Left colon (tissue), 2 donors: ENCODE results near the gene NUP210. TPM values are rescaled to one million over a fixed set of nuclear protein-coding genes. Genes with fewer than 3 reads are reported as not detected.
A peak's percentile ranks its signal among the peaks of the same experiment; 100 is the strongest.

Experiments
- ATAC-seq: fragments of 200-7000 bp; cut with Tn5 transposase; one replicate; pipeline ENCODE4 v1.9.1; 2020; ENCODE audit warnings: mild to moderate bottlenecking, moderate library complexity
- DNase-seq, 2 donors: peaks; one replicate each; pipeline ENCODE4 v3.0.0-alpha.2; 2020
- intact Hi-C, 2 donors: fragments of 100-400 bp; cut with DNase I in 1 of 2; cut with micrococcal nuclease in 1 of 2; formaldehyde crosslinking; loops; one replicate each; pipeline versions ENCODE4 v1.11.2 to v1.14.0; 2022; cut with DNase I, micrococcal nuclease
- total RNA-seq, 2 donors: library from RNA; stranded (reverse); fragmentation: NEBNext Ultra II Directional; extraction: Animal tissue kit (Norgen Biotek cat#: 25700); gene quantifications; one replicate each; pipeline ENCODE4 v1.2.1, GENCODE V29; 2021
- donor health status: DM: no; HTN: no; CAD: no.
- donor health status: DM: yes; HTN: yes; CAD: no.

Gene NUP210
- total RNA-seq, 2 donors from 2014 or later = 5.6 to 9.1 TPM

GRCh38 chr3:13286873-13287272, 133.2 kb downstream of the NUP210 start:
- no peak for ATAC-seq
- no peak for DNase-seq
- intact Hi-C loops = no loop called here

- intact Hi-C loops = no loop called here
- DNase-seq (no peak), ATAC-seq (no peak)
These were observed 135.0 kb downstream of the NUP210 start for GRCh38 chr3:13285007-13285567.

- ATAC-seq (no peak), DNase-seq (no peak)
- intact Hi-C loops = no loop called here
These were observed 136.3 kb downstream of the NUP210 start for GRCh38 chr3:13283877-13284264.

GRCh38 chr3:13282986-13283876, 136.9 kb downstream of the NUP210 start:
- ATAC-seq = no peak
- intact Hi-C loops = no loop called here
- DNase-seq = no peak

- intact Hi-C loops = no loop called here
- no peak for DNase-seq
- no peak for ATAC-seq
These were observed 137.7 kb downstream of the NUP210 start for GRCh38 chr3:13282358-13282985.

- ATAC-seq (no peak), DNase-seq (peak; percentile 20 to 33)
- intact Hi-C loops = no loop called here
These were observed 138.4 kb downstream of the NUP210 start for GRCh38 chr3:13281507-13282357.

- intact Hi-C loops = no loop called here
- DNase-seq = no peak
- no peak for ATAC-seq
These were observed 139.2 kb downstream of the NUP210 start for GRCh38 chr3:13280811-13281506.

GRCh38 chr3:13280122-13280790, 139.9 kb downstream of the NUP210 start:
- intact Hi-C loops = no loop called here
- ATAC-seq = no peak
- DNase-seq = no peak

- DNase-seq (no peak), ATAC-seq (no peak)
- intact Hi-C loops = no loop called here
These were observed 140.6 kb downstream of the NUP210 start for GRCh38 chr3:13279532-13279910.

- DNase-seq (no peak), ATAC-seq (no peak)
- intact Hi-C loops = no loop called here
These were observed 141.2 kb downstream of the NUP210 start for GRCh38 chr3:13278783-13279531.

GRCh38 chr3:13277860-13278531, 142.1 kb downstream of the NUP210 start:
- intact Hi-C loops = no loop called here
- DNase-seq (no peak), ATAC-seq (no peak)

GRCh38 chr3:13277196-13277813, 142.8 kb downstream of the NUP210 start:
- DNase-seq (no peak), ATAC-seq (no peak)
- intact Hi-C loops = no loop called here

GRCh38 chr3:13276438-13277195, 143.5 kb downstream of the NUP210 start:
- ATAC-seq (no peak), DNase-seq (peak in 1 of 2 donors; percentile 31)
- intact Hi-C loops = no loop called here

GRCh38 chr3:13275376-13276005, 144.6 kb downstream of the NUP210 start:
- DNase-seq (no peak), ATAC-seq (no peak)
- intact Hi-C loops = no loop called here

GRCh38 chr3:13274551-13275332, 145.4 kb downstream of the NUP210 start:
- intact Hi-C loops = no loop called here
- ATAC-seq = no peak
- DNase-seq = no peak
